Endothelial cell of umbilical vein (primary cell): ENCODE measurements around the gene CEP63. TPM values are rescaled to one million over a fixed set of nuclear protein-coding genes. Genes with fewer than 3 reads are reported as not detected.

Experiments used
- BruUV-seq: library from RNA; stranded (reverse); fragments of 400-500 nt; replicated peaks from 2 replicates; lab custom pipeline; 2021; lab: Mats Ljungman, UMichigan
- CTCF ChIA-PET: fragments of 300-600, 350-600 bp; sonication (Branson Sonifier 250); formaldehyde crosslinking; loops from one replicate; lab custom pipeline; 2021; ENCODE audit warnings: antibody characterized with exemption, inconsistent platforms; lab: Charles Lee
- POLR2A ChIA-PET: fragments of 300-600, 350-600 bp; sonication (Branson Sonifier 250); formaldehyde crosslinking; loops from one replicate; lab custom pipeline; 2021; ENCODE audit warnings: antibody characterized with exemption, inconsistent platforms; lab: Charles Lee
- DNase-seq: peaks from one replicate; pipeline ENCODE4 v3.0.0-alpha.2; 2011; ENCODE audit warnings: low read depth, low spot score
- FAIRE-seq: peaks from 2 replicates; lab custom pipeline; 2011; peaks lifted over from hg19 to GRCh38; lab: Jason Lieb, UNC
- H2AFZ ChIP-seq: 2 replicates; pipeline ENCODE4 v1.6.0; 2012; ENCODE audit warnings: low read depth, low read length, control low read depth, inconsistent platforms
- H3K27ac ChIP-seq: 2 replicates; pipeline ENCODE4 v1.5.1; 2011; ENCODE audit warnings: low read depth, mild to moderate bottlenecking, control low read depth, low read length, moderate library complexity; ENCODE audit not compliant: insufficient read depth
- H3K27me3 ChIP-seq, 2 experiments: 2 replicates each; pipeline versions ENCODE4 v1.6.0 to v1.6.1; 2011; ENCODE audit warnings: low read length in 2 of 2, mixed read lengths in 1 of 2; ENCODE audit not compliant: control insufficient read depth in 2 of 2, insufficient read depth in 2 of 2
- H3K36me3 ChIP-seq, 2 experiments: 2 replicates in 1 of 2; 3 replicates in 1 of 2; pipeline ENCODE4 v1.5.1; 2011; ENCODE audit warnings: low read length in 2 of 2, mild to moderate bottlenecking in 1 of 2, moderate library complexity in 1 of 2; ENCODE audit not compliant: control insufficient read depth in 2 of 2, insufficient read depth in 2 of 2; ENCODE audit errors: extremely low read depth in 1 of 2
- H3K4me1 ChIP-seq: 3 replicates; pipeline ENCODE4 v1.5.1; 2011; ENCODE audit warnings: mild to moderate bottlenecking, low read length; ENCODE audit not compliant: control insufficient read depth, insufficient read depth; ENCODE audit errors: extremely low read depth
- H3K4me2 ChIP-seq: 2 replicates; pipeline ENCODE4 v1.6.1; 2011; ENCODE audit warnings: low read length, control low read depth, mixed read lengths; ENCODE audit not compliant: insufficient read depth
- H3K4me3 ChIP-seq, 3 experiments: fragments of 200-600 bp in 1 of 3; sonication (generic), shearing (Covaris generic) in 1 of 3; replicated peaks in 1 of 3; 2 replicates each; pipeline ENCODE4 v1.5.1; 2011 to 2016; ENCODE audit warnings: control low read depth in 3 of 3, low read length in 3 of 3, mild to moderate bottlenecking in 2 of 3, inconsistent platforms in 1 of 3, low read depth in 1 of 3, moderate library complexity in 1 of 3; ENCODE audit not compliant: insufficient read depth in 1 of 3
- H3K79me2 ChIP-seq: 2 replicates; pipeline ENCODE4 v1.6.0; 2012; ENCODE audit warnings: low read length, inconsistent platforms; ENCODE audit not compliant: control insufficient read depth, insufficient read depth
- H3K9ac ChIP-seq: replicated peaks from 2 replicates; pipeline ENCODE3; 2011; ENCODE audit warnings: low read length, control low read depth; ENCODE audit not compliant: insufficient read depth; ENCODE audit errors: extremely low read depth
- H3K9me1 ChIP-seq: replicated peaks from 3 replicates; pipeline ENCODE4 v1.6.0; 2011; ENCODE audit warnings: mild to moderate bottlenecking, low read length; ENCODE audit not compliant: control insufficient read depth, insufficient read depth; ENCODE audit errors: extremely low read depth
- H3K9me3 ChIP-seq: replicated peaks from 2 replicates; pipeline ENCODE4 v1.5.1; 2012; ENCODE audit warnings: low read length, inconsistent platforms; ENCODE audit not compliant: control insufficient read depth, insufficient read depth
- H4K20me1 ChIP-seq: replicated peaks from 2 replicates; pipeline ENCODE3; 2011; ENCODE audit warnings: mild to moderate bottlenecking, low read length; ENCODE audit not compliant: control insufficient read depth, insufficient read depth; ENCODE audit errors: extremely low read depth
- EZH2 ChIP-seq: IDR thresholded peaks from 2 replicates; pipeline ENCODE4 v1.6.1; 2012; ENCODE audit warnings: borderline replicate concordance, low read depth, mild to moderate bottlenecking, moderate library complexity, low read length, inconsistent platforms; ENCODE audit not compliant: severe bottlenecking
- FOS ChIP-seq: IDR thresholded peaks from 2 replicates; pipeline ENCODE4 v1.6.1; 2011; ENCODE audit warnings: mild to moderate bottlenecking, low read length, moderate library complexity, borderline replicate concordance; ENCODE audit not compliant: insufficient read depth
- GATA2 ChIP-seq: IDR thresholded peaks from 2 replicates; pipeline ENCODE4 v1.7.0; 2011; ENCODE audit warnings: low read depth, mild to moderate bottlenecking, moderate library complexity, mixed read lengths, low read length; ENCODE audit not compliant: insufficient read length, insufficient read depth
- JUN ChIP-seq: IDR thresholded peaks from 2 replicates; pipeline ENCODE4 v1.6.1; 2011; ENCODE audit warnings: borderline replicate concordance, low read depth; ENCODE audit not compliant: insufficient read length, insufficient read depth
- MAX ChIP-seq: IDR thresholded peaks from 2 replicates; pipeline ENCODE4 v1.6.1; 2011; ENCODE audit not compliant: insufficient read depth, insufficient read length
- MYC ChIP-seq: IDR thresholded peaks from one replicate; pipeline ENCODE4 v1.6.1; 2011; ENCODE audit warnings: mild to moderate bottlenecking, low read depth, low read length
- POLR2A ChIP-seq: IDR thresholded peaks from 2 replicates; pipeline ENCODE4 v1.6.1; 2012; ENCODE audit warnings: low read depth, mild to moderate bottlenecking, control low read depth, low read length
- POLR2AphosphoS5 ChIP-seq: IDR thresholded peaks from 2 replicates; pipeline ENCODE4 v1.6.1; 2012; ENCODE audit warnings: low read depth, mild to moderate bottlenecking, control low read depth, low read length, moderate library complexity; ENCODE audit not compliant: insufficient read depth
- dilution Hi-C: fragments of 300-500 bp; cut with MboI; formaldehyde crosslinking; loops from one replicate; pipeline ENCODE4 v1.15.0; 2019; ENCODE audit warnings: low sequenced_read_pairs; ENCODE audit not compliant: extremely low pct_ligation_motif_present
- intact Hi-C: fragments of 100-400 bp; cut with micrococcal nuclease; formaldehyde crosslinking; loops from one replicate; pipeline ENCODE4 v1.10.0; 2022
- polyA plus RNA-seq, 4 experiments: library from polyadenylated mRNA; depleted of rRNA in 3 of 4; stranded (reverse) in 3 of 4; unstranded in 1 of 4; fragments of >200 nt; gene quantifications; 2 replicates each; pipeline versions ENCODE4 v1.2.1 to v1.2.3, GENCODE V29; 2011 to 2012; ENCODE audit warnings: missing spikeins in 1 of 4
- total RNA-seq: library from RNA; stranded (reverse); gene quantifications from 2 replicates; pipeline ENCODE4 v1.2.3, GENCODE V29; 2021
- TF ChIP-seq, protein P1 (sequence below), 2 donors: IDR thresholded peaks; 1 replicate in 1 of 2; 2 replicates in 1 of 2; pipeline ENCODE4 v1.5.1; 2011; ENCODE audit warnings: low read length in 2 of 2, mild to moderate bottlenecking in 2 of 2, moderate library complexity in 2 of 2, control low read depth in 1 of 2, inconsistent platforms in 1 of 2, low read depth in 1 of 2; ENCODE audit not compliant: insufficient read depth in 1 of 2; ENCODE audit errors: extremely low read depth in 1 of 2

Gene CEP63
- total and polyA plus RNA-seq, 2 donors (not counting 3 experiments of a cell fraction or from before 2014, with no cell fraction given) = 5.7 to 29.4 TPM

DNA sequence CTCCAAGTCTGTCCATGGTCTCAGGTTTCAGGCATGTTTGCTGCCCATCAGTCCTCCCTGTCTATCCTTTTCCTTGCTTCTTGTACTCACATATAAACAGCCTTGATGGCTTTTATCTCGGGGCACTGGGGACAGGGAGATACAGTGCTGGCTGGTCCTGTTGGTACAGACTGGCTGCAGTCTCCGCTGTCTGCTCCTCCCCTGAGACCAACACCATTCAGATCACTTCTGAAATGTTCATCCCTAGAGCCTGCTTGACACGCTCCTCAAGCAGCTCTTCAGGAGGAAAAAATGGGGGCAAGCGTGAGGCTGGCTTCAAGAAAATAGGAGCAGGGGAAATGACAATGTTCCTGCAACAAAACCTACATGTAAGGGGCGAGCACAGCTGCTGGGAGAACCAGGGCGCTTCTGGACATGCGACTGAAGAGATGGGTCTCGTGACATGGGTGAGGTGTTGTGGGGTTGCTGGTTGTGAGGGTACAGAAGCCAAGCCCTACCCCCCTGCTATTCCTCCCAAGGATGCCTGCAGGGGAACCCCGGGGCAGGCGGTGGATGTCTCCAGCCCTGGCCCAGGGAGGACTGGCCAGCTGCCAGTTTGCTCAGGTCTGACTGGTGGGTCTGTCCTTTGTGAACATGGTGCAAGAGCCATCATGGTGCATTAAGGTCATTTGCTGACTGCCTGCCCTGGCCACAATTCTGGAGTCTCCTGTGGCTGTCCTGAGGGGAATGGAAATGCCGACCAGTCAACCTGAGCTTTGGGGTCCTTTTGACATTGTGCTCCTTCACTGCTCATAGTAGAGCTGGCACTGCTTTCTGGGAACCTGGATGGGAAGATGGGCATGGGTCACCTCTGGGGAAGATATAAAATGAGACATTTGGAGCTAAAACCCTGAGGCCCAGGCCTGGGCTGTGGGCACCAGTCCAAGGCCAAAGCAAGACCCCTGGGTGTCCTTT lies 124.9 kb downstream of the CEP63 start:
- dilution Hi-C loops = no loop called here
- Histone ChIP-seq H3K9ac (no peak overlapping the region), H3K36me3 (no peaks in the 10 kb centered on the region), H3K4me2 (no peak overlapping the region), H3K27me3 (no peaks in the 10 kb centered on the region), H3K4me1 (no peaks in the 10 kb centered on the region), H3K27ac (no peak overlapping the region), H3K9me3 (no peaks in the 10 kb centered on the region), H3K79me2 (no peaks in the 10 kb centered on the region), H3K9me1 (no peaks in the 10 kb centered on the region), H3K4me3 (no peak overlapping the region), H4K20me1 (no peaks in the 10 kb centered on the region), H2AFZ (no peak overlapping the region)
- ChIA-PET POLR2A (no interaction called here), CTCF (interaction anchor here (6.6 kb wide), 1 partner anchor 8 kb away, joined by 42 read pairs; no protein-coding TSS in a partner anchor)
- no peak for DNase-seq
- no peak for FAIRE-seq
- intact Hi-C loops = no loop called here
- BruUV-seq = no TSS peak
- no peak for TF ChIP-seq EZH2
- TF ChIP-seq GATA2 = no peak
- no peak for TF ChIP-seq FOS
- no peak for TF ChIP-seq MYC
- no peak for TF ChIP-seq POLR2A
- TF ChIP-seq MAX = no peak
- no peak for TF ChIP-seq POLR2AphosphoS5
- TF ChIP-seq JUN = no peak
- TF ChIP-seq, protein P1, sequence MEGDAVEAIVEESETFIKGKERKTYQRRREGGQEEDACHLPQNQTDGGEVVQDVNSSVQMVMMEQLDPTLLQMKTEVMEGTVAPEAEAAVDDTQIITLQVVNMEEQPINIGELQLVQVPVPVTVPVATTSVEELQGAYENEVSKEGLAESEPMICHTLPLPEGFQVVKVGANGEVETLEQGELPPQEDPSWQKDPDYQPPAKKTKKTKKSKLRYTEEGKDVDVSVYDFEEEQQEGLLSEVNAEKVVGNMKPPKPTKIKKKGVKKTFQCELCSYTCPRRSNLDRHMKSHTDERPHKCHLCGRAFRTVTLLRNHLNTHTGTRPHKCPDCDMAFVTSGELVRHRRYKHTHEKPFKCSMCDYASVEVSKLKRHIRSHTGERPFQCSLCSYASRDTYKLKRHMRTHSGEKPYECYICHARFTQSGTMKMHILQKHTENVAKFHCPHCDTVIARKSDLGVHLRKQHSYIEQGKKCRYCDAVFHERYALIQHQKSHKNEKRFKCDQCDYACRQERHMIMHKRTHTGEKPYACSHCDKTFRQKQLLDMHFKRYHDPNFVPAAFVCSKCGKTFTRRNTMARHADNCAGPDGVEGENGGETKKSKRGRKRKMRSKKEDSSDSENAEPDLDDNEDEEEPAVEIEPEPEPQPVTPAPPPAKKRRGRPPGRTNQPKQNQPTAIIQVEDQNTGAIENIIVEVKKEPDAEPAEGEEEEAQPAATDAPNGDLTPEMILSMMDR (IDR thresholded peaks at IDR 0.05; ENCODE audit: extremely low read depth in 1 of 2, insufficient read depth in 1 of 2, low read depth in 1 of 2, low read length in 2 of 2) = no peak
